RPMI7951 (cell line): ENCODE data around the gene ZDBF2. TPM values are rescaled to one million over a fixed set of nuclear protein-coding genes. Genes with fewer than 3 reads are reported as not detected.
"Not testable (repeated sequence)": the region's sequence is repeated elsewhere in the genome, so short reads cannot be mapped to it uniquely, and the experiment has no call there.

Source experiments
- DNase-seq: peaks from one replicate; pipeline ENCODE4 v3.0.0-alpha.2; 2012; ENCODE audit warnings: low read depth
- total RNA-seq: library from RNA; depleted of rRNA; stranded (reverse); fragments of >200 nt; shearing (Covaris generic); gene quantifications from 2 replicates; pipeline ENCODE4 v1.2.3, GENCODE V29; 2014

ZDBF2 gene
- total RNA-seq, 1 experiment from 2014 or later: 9.6 TPM

DNA sequence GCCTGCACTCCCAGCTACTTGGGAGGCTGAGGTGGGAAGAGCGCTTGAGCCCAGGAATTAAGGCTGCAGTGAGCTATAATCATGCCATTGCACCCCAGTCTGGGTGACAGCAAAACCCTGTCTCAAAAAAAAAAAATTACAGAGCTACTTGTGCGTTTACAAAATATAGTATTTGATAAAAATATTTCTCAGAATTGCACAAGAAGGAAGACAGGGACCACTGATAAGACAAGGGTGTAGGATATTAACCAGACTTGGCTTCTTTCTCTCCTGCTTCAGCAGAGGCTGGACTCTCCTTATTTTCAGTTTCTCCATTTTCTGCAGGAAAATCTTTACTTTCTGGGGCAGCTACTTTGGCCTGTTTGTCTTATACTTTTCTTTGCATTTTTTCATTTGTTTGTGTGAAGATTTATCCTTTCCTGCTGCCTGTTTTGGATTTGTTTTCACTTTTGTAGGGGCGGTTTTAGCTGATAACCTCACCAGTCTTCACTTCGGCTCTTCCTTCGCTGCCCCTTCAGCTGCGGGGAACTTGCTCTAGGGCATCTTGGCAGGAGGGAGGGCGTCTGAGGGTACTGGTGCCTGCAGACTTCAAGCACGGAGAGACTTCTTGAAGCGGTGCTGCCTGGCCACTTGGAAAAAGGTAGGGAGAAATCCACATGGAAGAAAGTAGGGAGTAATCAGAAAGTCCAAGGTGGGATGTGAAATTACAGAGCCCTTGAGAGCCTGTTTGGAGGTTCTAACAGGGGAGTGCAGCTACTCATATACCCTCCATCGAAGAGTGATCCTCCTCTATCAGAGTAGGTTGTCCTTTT, 14.9 kb upstream of the ZDBF2 start:
- DNase-seq: no peak

DNA sequence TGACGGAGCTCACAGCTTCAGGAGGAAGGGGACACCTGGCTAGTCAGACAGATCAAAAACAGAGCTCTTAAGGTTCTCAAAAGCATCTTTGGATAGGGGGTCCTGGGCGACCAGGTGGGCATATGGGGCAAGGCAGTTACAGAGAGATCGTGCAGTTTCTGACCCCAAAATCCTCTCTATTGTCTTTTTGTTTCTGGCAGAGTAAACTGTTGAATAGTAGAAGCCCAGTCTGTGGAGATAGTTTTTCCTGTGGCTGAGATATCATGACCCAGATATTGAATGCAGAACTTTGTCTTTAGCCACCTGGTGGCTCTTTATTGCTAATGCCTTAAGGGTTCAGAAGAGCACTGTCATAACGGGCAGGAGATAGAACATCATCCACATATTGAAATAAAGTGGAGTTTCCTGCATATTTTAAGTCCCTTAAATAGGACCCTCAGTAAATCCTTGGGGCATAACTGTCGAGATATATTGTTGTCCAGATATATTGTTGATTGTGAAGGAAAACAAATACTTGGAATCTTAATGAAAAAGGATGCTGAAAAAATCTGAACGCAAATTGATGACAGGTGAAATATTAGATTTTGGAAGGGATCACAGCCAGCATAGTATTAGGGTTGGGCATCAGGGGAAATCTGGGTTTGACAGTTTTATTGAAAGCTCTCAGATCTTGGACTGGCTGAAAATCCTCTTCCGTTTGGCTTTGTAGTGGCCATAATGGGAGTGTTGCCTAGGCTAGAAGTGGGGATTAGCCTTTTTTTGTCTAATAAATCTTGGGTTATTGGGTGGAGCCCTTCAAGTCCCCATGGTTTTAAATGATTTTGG, 14.1 kb upstream of the ZDBF2 start:
- DNase-seq: peak; percentile 53

DNA sequence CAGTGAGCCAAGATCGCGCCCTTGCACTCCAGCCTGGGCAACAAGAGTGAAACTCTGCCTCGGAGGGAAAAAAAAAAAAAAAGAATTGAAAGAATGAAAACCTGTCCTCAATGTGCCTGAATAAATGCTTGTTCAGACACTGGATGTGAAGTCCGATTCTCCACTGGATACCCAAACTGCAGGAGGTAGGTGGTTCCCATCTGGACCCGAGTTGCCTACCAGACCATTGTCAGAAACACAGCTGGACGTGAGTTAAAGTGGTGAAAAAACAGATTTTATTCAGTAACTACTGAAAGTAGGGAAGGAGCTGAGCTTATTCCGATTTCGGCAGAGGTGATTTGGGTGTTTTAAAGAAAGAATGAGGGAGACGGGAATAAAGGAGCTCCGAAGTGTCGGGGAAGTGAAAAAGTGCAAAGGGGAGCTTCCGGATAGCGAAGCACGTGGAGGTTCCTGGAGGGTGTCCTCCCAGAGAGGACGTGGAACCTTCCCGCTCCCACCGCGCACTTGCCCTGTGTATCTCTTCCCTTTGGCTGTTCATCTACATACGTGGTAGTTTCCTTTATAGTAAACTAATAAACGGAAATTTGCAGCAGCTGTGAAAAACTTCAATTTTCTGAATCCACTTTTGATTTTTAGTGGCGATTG, 10.4 kb upstream of the ZDBF2 start:
- no peak for DNase-seq

DNA sequence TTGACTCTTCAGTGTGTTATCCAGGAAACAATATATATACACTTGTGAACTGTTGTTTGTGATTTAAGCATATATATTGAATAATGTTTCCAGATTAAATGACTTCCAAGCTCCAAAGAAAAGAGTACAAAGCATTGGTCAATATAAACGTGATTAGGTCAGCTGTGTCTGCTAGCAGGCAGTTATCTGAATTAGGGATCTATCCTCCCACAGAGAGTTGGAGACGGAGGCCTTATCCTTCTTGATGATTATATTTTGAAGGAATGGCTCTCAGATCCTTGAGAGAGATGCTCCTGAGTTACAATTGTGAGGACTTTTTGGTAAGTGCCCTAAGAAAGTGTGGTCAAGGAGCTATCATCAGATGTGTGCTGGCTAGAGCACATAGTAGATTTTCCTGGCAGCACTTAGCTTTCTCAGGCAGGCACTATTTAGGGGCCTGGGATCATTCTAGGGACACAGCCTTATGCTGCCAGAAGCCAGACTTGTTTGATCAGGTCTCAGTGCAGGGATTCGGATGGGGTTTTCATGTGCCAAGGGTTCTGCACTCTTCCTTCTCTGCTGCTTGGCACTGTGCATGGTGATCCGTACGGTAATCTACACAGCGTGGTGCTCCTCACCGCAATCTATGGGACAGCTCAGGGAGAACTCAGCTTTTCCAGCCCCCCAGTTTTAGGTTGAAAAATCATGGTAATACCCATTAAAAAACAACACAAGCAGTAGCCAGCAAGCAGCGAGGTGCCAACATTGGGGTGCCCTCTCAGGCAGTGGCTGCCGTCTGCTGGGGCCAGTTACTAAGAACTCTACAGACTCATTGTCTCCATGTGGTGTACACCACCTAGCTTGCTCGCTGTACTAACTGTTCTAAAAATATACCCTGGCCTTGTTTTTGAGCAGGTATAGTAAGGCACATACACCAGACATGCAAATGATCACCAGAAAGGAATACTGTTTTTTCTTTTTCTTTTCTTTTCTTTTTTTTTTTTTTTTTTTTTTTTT, 8.0 kb upstream of the ZDBF2 start:
- DNase-seq: no peak

DNA sequence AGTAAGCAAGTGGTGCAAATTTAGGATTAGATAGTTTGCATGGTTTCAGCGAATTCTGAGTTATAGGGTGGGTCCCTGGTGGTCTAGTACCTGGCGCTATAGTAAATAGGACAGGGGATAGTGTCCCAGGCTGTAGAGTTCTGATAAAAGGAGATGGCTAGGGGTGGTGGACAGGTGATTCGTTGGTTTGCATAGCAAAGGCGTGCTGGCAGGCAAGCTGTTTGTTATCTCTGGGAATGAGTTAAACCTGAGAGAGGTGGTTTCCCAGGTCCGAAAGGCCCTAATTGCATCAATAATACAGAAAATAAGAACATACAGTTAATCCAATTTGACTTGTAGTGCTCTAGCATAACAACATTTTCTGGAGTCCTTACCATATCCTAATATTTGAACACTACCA, 6.9 kb upstream of the ZDBF2 start:
- DNase-seq: no peak

DNA sequence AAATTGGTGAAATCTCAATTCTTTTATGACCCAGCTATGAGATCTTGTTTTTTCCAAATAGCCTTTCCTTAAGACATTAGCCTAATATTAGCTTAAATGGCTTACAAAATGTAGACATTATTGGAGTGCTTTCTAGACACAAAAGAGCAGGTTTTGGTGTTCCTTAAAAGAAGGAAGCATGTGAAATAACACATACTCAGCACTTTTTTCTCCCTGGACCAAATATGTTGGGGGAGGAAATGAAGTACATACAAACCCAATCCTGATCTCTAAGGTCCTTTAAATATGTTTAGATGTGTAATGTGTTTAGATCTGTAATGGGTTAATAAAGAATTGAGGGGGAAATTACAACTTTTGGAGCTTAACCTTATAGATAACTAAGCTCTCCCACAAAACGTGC, 3.4 kb upstream of the ZDBF2 start:
- DNase-seq: no peak

DNA sequence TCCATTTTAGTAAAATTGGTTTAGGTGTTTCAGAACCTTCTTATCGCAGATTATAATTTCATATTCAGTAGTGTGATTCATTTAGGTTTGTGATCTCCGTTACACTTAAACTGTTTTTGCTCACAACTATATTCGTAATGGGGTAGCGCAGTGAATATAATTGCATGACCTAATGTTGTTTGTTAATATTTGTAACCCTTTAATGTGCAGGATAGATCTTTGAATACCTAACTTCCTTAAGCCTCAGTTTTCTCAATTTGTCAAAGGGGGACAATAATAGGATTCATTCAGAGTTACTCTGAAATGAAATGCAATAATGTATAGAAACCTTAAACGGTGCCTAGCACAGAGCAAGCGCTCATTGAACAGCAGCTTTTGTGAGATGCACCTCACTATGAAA, 558 bp upstream of the ZDBF2 start:
- no peak for DNase-seq

DNA sequence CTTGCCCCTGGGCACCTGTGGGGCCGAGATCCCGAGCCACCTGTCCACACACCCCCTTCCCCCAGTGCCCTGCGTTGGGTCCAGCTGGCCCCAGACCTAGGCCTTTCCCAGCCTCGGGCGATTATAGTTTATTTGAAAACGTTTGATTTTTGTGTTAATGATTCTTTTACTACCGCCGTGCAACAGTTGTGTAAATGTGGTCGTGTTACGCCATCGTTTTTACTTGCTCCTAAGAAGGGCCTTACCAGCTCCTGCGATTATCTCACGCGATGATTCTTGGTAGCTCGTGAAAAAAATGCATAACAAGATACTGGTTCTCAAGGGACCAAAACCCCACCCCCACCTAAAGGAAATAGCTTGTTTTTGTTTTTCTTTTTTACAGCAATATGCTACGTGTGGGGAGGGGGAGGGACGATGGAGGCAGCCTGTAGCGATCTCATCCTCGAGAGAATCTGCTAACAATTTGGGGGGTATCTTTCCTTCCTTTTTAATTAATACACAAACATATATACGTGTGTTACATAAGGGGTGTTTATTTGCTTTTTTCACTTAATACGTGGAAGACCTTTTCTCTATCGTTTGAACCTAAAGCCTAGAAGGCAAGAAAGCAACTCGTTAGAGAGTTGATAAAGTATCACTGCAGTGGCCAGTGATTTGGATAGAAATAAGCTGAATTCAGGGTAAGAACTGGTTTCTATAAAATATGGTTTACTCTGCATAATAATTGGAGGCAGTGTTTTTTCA, 1.0 kb downstream of the ZDBF2 start:
- DNase-seq: peak; percentile 67

DNA sequence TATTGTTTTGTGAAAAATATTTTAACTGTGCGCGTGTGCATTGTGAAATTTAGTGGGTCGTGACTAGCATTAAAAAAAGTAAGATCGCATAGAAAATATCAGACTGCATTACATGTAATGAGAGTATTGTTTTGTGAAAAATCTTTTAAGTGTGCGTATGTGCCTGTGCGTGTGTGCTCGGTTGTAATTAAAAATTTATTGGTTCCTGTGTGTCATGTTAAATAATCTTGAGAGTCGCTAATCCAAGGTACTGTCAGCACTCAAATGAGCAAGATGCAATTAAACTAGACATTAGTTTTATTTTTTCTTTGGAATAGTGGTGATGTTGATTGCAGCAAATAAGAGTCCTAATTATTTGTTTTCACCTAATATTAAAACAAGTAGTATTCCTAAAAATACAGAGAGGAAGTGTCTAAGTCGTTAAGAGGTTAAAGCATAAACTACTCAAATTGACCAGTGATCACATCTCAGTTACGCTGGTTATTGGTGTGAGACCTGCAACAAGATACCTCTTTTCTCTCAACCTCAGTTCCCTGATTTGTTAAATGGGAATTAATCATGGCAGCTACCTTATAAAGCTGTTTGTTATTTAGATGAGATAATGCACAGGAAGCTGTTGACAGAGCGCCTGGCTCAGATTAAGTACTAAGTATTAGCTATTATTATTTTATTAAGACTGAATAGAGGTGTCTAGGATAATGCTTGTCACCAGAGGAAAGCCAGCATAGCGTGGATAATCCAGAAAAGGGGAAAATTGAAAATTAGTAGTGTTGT, 1.9 kb downstream of the ZDBF2 start:
- no peak for DNase-seq

DNA sequence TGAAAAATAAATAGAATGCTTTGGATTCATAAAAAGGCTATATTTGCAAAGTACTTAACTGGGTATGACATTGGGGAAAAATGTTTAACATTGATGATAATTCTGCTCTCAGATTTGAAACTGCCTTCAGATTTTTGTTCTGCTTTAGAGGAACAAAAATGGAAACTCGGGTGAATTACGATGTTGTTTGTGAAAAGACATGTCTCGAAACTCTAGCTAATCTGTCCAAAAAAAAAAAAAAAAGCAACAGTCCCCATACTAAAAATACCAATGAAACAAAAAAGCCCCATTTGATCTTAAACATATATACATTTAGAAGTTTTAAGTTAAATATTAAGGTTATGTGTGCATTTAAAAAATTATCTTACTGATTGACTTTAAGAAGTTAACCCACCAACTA, 3.0 kb downstream of the ZDBF2 start:
- no peak for DNase-seq

DNA sequence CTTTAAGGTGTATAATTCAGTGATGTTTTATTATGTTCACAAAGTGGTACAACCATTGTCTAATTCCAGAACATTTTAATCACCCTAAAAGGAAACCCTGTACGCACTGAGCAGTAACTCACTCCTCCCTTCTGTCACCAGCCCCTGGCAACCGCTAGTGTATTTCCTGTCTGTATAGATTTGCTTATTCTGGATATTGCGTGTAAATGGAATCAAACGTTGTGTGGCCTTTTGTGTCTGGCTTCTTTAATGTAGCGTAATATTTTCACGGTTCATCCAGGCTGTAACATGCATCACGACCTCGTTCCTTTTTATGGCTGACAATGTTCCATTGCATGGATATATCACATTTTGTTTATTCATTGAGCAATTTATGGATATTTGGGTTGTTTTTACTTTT, 8.3 kb downstream of the ZDBF2 start:
- DNase-seq: peak; percentile 37

DNA sequence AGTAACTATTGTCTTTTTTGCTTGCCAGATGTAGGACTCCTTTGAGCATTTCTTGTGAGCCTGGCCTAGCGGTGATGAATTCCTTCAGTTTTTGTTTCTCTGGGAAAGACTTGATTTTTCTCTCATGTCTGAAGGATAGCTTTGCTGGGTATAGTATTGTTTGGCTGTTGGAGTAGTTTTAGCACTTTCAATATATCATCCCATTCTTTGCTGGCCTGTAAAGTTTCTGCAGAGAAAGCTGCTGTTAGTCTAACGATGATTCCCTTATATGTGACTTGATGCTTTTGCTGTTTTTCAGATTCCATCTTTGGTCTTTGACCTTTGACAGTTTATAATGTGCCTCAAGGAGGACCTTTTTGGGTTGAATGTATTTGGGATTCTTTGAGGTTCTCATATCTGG, 12.7 kb downstream of the ZDBF2 start:
- DNase-seq: no peak

DNA sequence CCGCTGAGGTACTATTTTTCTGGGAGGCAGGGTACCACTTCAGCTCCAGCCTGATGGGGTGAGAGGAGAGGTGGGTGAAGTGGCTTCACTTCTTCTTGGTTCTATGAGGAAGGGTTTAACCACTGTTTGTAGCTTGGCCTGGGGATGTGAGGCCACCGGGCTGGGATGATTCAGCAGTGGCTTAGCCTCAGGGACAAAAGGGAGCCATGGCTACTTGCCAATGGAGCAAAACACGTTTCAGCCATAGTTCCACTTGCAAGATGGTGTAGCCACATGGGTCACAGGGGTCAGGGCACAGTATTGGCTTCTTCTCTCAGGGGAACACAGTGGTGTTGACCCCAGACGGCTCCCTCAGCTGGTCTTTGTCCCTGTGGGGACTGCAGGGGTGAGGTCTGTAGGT, 14.9 kb downstream of the ZDBF2 start:
- DNase-seq: peak; percentile 91

DNA sequence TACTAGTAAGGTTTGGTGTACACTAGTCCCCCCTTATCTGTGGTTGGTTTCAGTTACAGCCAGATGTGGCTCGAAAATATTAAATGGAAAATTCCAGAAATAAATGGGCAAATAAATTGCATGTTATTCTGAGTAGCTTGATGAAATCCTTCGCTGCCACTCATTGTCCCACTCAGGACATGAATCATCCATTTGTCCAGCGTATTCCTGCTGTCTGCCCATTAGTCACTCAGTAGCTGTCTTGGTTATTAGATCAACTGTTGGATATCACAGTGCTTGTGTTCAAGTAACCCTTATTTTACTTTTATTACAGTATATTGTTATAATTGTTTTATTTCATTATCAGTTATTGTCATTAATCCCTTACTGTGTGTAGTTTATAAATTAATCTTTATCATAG, 21.7 kb downstream of the ZDBF2 start:
- peak; percentile 83 for DNase-seq

DNA sequence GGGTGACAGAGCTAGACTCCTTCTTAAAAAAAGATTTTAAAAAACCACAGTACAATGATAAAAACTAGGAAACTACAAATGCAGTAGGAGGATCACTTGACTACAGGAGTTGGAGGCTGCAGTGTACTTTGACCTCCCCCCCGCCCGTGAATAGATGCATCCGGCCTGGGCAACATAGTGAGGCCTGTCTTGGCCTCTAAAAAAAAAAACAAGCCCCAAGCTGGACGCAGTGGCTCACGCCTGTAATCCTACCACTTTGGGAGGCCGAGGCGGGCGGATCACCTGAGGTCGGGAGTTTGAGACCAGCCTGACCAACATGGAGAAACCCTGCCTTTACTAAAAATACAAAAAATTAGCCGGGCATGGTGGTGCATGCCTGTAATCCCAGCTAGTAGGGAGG, 25.1 kb downstream of the ZDBF2 start:
- DNase-seq: not testable (repeated sequence)

DNA sequence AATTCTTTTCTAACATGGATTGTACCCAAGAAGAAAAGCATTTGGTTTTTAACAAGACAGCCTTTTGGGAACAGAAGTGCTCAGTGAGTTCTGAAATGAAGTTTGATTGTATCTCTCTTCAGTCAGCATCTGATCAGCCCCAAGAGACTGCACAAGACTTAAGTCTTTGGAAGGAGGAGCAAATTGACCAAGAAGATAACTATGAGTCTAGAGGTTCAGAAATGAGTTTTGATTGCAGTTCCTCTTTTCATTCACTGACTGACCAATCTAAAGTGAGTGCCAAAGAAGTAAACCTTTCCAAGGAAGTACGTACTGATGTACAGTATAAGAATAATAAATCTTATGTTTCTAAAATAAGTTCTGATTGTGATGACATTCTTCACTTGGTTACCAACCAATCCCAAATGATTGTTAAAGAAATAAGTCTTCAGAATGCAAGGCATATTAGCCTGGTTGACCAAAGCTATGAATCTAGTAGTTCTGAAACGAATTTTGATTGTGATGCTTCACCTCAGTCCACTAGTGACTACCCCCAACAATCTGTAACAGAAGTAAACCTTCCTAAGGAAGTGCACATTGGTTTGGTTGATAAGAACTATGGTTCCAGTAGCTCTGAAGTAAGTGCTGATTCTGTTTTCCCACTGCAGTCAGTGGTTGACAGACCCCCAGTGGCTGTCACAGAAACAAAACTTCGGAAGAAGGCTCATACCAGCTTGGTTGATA, 31.2 kb downstream of the ZDBF2 start:
- DNase-seq: no peak

DNA sequence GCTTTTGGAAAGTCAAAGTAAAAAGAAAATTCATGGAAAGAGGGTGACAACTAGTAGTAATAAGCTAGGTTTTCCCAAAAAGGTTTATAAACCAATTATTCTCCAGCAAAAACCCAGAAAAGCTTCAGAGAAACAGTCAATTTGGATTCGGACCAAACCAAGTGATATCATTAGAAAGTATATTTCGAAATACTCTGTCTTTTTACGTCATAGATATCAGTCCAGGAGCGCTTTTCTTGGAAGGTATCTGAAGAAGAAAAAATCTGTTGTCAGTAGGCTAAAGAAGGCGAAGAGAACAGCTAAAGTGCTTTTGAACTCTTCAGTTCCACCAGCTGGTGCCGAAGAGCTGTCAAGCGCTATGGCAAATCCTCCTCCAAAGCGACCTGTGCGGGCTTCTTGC, 36.6 kb downstream of the ZDBF2 start:
- DNase-seq: no peak

DNA sequence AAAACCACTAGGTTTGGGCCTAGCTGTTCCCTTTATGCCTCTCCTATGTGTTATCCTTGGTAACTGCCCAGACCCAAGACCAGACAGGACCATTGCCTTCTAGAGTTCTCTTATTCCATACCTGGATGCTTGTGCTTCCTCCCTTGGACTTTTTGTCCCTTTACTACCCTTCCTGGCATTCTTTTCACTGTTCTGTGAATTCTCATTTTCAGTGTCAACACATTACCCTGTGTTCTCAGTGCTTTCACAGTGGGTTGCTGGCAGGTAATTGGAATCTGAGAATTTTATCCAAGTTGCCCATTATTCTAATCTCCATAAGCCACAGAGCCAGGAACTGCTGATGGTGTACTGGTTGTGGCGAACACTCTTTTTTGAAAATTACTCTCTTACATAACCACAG, 41.7 kb downstream of the ZDBF2 start:
- no peak for DNase-seq

DNA sequence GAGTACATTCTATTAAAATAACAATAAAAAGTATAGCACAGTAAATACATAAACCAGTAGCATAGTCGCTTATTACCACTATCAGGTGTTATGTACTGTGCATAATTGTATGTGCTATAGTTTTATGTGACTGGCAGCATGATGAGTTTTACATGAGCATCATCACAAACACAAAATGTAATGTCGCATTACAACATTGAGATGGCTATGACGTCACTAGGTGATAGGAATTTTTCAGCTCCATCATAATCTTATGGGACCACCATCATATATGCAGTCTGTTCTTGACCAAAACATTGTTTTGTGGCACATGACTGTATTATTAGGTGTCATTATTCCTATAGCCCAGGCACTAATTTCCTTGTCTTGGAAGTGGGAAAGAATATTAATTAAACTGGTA, 48.6 kb downstream of the ZDBF2 start:
- DNase-seq: no peak
